GM20000 (cell line): Measurements from ENCODE around the gene SPATS2.
A peak's percentile ranks its signal among the peaks of the same experiment; 100 is the strongest.

Experiments
- DNase-seq: peaks from one replicate; pipeline ENCODE4 v3.0.0; 2012; ENCODE audit warnings: low spot score
- CTCF ChIP-seq: IDR thresholded peaks from 2 replicates; pipeline ENCODE4 v1.5.1; 2012; ENCODE audit warnings: mild to moderate bottlenecking, control low read depth; ENCODE audit errors: extremely low read depth, missing control alignments

Gene SPATS2

DNA sequence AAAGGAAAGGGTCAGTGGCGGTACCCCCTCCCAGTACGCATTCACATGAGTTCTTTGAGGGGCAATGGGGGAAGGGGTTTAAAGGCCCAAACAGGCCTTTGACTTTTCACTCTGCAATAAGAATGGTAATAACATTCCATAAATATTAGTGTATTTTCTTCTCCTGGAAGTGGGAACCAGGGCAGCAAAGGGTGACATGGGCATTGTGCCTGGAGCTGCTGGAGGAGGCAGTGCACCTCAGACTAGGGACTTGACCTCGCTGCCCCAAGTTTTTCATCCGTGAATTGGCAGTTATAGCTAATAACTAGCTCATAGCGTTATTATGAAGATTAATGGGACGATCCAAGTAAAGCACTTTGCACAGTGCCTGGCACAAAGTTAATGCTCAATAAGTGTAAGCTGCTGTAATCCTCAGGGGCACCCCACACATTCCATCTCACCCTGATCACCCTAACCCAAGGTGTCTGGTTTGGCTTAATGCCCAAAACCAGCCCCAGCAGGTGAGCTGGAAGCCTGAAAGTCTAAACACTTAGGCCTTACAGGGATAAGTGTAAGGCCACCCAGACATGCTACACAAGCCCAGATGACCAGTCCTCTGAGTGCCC lies 168.8 kb downstream of the SPATS2 start:
- no peak for TF ChIP-seq CTCF
- DNase-seq: no peak

- DNase-seq: no peak
- no peak for TF ChIP-seq CTCF
Measured at GRCh38 chr12:49536526-49537071, 169.3 kb downstream of the SPATS2 start.

DNA sequence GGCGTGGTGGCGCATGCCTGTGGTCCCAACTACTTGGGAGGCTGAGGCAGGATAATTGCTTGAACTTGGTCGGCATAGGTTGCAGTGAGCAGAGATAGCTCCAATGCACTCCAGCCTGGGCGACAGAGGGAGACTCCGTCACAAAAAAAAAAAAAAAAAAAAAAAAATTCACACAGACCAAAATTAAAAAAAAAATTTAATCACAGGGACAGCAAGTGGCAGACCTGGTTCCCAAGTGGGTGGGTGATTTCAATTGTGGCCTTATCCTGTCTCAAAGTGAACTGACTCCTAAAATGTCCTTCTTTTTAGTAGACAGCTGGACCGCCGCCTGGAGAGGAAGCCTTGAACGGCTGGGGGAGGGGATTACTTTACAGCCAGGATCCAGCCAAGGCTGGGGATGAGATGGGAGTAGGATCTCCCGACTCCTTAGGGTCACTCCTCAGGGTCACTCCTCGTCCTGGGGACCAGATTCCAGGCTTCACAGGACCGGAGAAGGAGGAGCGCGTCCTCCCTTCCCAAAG lies 170.0 kb downstream of the SPATS2 start:
- no peak for DNase-seq
- TF ChIP-seq CTCF: no peak

DNA sequence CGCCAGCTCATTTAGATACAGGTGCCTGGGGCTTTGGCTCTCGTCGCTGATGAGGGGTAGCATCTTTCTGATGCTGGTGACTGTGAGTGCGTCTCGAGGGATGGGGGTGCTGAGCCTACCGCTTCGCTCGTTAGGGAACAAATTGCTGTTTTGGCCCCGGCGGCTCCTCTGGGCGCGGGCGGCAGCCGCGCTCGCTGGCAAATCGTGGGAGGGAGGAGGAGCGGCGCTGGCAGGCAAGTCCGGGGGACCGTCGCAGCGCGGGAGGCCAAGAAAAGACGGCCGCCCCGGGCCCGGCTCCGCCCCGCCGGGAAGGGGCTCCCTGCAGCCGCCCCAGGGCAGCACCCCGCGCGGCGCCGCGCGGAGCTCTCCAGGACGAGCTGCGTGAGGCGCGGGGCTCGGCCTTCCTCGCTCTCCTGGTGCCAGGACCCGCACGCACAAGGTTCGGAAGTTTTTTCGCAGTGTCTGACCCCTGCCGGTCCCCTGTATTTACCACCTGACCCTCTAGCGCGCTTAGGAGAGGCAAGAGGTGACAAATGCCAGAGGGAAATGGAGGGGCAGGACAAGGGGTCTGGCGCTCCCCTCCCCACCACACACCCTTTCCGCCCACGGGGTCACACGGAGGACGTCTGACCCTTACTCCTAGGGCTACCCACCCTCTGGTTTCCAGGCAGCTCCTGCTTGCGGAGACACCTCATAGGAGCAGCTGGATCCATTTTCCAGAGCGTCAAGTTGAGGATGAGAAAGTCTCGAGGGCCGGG lies 170.7 kb downstream of the SPATS2 start:
- DNase-seq: peak; percentile 60
- peak; percentile 10 for TF ChIP-seq CTCF

DNA sequence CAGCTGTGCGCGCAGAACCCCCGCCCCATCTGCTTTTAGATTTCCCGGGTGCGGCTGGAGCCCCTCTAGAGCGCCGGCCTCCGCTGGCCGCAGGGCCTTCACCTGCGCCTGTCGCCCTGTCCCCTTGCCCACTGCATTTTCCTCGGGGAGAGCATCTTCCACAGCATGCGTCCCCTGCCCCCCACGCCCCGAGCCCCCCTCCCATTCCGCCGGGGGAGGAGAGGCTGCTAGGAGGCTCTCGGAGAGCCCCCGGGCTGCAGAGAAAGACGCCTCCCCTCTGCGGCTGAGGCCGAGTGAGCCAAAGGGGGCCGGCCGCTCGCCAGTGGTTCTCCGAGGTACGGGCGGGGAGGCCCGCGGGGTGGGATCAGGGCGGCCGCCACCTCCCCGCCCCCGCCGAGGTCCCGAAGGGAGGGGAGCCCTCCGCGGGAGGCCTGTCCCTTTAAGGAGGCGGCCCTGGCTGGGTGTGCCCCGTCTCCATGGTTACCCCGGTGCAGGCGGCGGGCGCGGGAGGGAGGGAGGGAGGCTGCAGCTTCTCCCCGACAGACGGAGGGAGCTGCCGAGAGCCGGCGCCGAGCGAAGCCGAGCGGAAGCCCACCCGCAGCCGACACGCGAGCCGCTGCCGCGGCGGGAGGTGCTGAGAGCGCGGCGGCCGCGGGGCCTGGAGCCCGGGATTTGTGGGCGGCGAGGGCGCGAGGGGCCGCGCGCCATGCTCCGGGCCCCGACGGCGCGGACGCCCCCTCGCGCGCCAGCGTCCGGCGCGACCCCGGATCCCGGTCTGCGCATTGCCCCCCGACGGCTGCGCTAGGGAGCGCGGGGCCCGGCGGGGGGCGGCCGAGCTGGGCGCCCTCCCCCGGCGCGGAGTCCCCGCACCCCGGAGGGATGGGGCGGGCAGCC lies 171.5 kb downstream of the SPATS2 start, which contains the start of gene KCNH3:
Gene KCNH3, plus strand, starts transcription at position 521 of the 894 bp plus-strand sequence. CDS start 387 bp downstream, outside the sequence.
- no peak for TF ChIP-seq CTCF
- peak; percentile 99 for DNase-seq

GRCh38 chr12:49539406-49540228 lies 172.4 kb downstream of the SPATS2 start:
- no peak for TF ChIP-seq CTCF
- peak; percentile 72 for DNase-seq
